ENCODE results near the gene TNRC6B.

The TNRC6B gene, protein sequence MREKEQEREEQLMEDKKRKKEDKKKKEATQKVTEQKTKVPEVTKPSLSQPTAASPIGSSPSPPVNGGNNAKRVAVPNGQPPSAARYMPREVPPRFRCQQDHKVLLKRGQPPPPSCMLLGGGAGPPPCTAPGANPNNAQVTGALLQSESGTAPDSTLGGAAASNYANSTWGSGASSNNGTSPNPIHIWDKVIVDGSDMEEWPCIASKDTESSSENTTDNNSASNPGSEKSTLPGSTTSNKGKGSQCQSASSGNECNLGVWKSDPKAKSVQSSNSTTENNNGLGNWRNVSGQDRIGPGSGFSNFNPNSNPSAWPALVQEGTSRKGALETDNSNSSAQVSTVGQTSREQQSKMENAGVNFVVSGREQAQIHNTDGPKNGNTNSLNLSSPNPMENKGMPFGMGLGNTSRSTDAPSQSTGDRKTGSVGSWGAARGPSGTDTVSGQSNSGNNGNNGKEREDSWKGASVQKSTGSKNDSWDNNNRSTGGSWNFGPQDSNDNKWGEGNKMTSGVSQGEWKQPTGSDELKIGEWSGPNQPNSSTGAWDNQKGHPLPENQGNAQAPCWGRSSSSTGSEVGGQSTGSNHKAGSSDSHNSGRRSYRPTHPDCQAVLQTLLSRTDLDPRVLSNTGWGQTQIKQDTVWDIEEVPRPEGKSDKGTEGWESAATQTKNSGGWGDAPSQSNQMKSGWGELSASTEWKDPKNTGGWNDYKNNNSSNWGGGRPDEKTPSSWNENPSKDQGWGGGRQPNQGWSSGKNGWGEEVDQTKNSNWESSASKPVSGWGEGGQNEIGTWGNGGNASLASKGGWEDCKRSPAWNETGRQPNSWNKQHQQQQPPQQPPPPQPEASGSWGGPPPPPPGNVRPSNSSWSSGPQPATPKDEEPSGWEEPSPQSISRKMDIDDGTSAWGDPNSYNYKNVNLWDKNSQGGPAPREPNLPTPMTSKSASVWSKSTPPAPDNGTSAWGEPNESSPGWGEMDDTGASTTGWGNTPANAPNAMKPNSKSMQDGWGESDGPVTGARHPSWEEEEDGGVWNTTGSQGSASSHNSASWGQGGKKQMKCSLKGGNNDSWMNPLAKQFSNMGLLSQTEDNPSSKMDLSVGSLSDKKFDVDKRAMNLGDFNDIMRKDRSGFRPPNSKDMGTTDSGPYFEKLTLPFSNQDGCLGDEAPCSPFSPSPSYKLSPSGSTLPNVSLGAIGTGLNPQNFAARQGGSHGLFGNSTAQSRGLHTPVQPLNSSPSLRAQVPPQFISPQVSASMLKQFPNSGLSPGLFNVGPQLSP (N-terminal part only)

GRCh38 chr22:40177738-40178416 lies at the start of gene TNRC6B:
TNRC6B (plus strand) TSS chr22:40177925; CDS start chr22:40178136, 211 bp downstream.
- Histone ChIP-seq H3K27ac (ENCODE audit: low read length) (peak within 1 kb of the TSS; percentile 82), H3K79me2 (ENCODE audit: low read length) (peaks cover 50% of the 10 kb centered on the region), H4K20me1 (ENCODE audit: insufficient read depth, low read length) (peaks cover 30% of the 10 kb centered on the region; the same call in 1 of the 2 replicates), H3K9ac (ENCODE audit: low read length) (peak within 1 kb of the TSS; percentile 97), H3K36me3 (replicated peaks; ENCODE audit: low read depth, low read length) (no peaks in the 10 kb centered on the region), H2AFZ (ENCODE audit: low read depth, low read length) (peak within 1 kb of the TSS; percentile 22), H3K4me1 (ENCODE audit: low read length) (peaks cover 28% of the 10 kb centered on the region), H3K4me2 (ENCODE audit: low read length) (peak within 1 kb of the TSS; percentile 97), H3K9me3 (ENCODE audit: insufficient read depth, low read length) (no peaks in the 10 kb centered on the region), H3K27me3 (ENCODE audit: low read depth, low read length) (no peaks in the 10 kb centered on the region), H3K4me3 (ENCODE audit: low read length) (peak within 1 kb of the TSS; percentile 80)
- TF ChIP-seq EZH2phosphoT487 (IDR thresholded peaks at IDR 0.05; ENCODE audit: low read depth) (no peak), CTCF (IDR thresholded peaks at IDR 0.05; ENCODE audit: low read depth, low read length) (no peak)

DNA sequence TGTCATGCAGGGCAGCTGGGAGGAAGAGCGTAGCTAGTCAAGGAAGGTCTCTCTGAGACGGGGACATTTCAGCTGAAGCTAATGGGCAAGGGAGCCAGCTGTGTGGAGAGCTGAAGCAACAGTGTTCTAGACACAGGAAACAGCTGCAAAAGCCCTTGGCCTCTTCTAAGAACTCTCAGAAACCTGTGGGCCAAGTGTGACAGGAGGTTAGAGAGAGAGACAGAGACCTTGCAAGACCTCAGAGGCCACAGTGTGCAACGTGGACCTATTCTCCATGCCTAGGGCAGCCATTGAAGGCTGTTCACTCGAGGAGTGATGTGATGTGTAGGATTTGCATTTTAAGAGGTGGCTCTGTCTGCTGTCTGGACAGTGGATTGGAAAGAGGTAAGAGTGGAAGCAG lies 48.7 kb upstream of the TNRC6B start:
- Histone ChIP-seq H3K4me1 (ENCODE audit: low read length) (no peaks in the 10 kb centered on the region), H3K4me2 (ENCODE audit: low read length) (no peak overlapping the region), H4K20me1 (ENCODE audit: insufficient read depth, low read length) (0 out of 2 replicates have a peak, but pooled peaks cover 3% of the 10 kb centered on the region), H3K9ac (ENCODE audit: low read length) (no peak overlapping the region), H3K27ac (ENCODE audit: low read length) (no peak overlapping the region), H3K9me3 (ENCODE audit: insufficient read depth, low read length) (no peaks in the 10 kb centered on the region), H3K36me3 (replicated peaks; ENCODE audit: low read depth, low read length) (peaks cover 4% of the 10 kb centered on the region), H3K27me3 (ENCODE audit: low read depth, low read length) (no peaks in the 10 kb centered on the region), H3K4me3 (ENCODE audit: low read length) (no peak overlapping the region), H2AFZ (ENCODE audit: low read depth, low read length) (no peak overlapping the region), H3K79me2 (ENCODE audit: low read length) (no peaks in the 10 kb centered on the region)
- TF ChIP-seq EZH2phosphoT487 (IDR thresholded peaks at IDR 0.05; ENCODE audit: low read depth), result no peak
- no peak for TF ChIP-seq CTCF (IDR thresholded peaks at IDR 0.05; ENCODE audit: low read depth, low read length)

GRCh38 chr22:40137132-40137531 lies 40.6 kb upstream of the TNRC6B start:
- Histone ChIP-seq H3K27ac (ENCODE audit: low read length) (no peak overlapping the region), H3K79me2 (ENCODE audit: low read length) (no peaks in the 10 kb centered on the region), H3K36me3 (replicated peaks; ENCODE audit: low read depth, low read length) (no peaks in the 10 kb centered on the region), H3K4me2 (ENCODE audit: low read length) (no peak overlapping the region), H3K4me1 (ENCODE audit: low read length) (no peaks in the 10 kb centered on the region), H2AFZ (ENCODE audit: low read depth, low read length) (no peak overlapping the region), H3K9me3 (ENCODE audit: insufficient read depth, low read length) (no peaks in the 10 kb centered on the region), H4K20me1 (ENCODE audit: insufficient read depth, low read length) (no peaks in the 10 kb centered on the region), H3K4me3 (ENCODE audit: low read length) (no peak overlapping the region), H3K9ac (ENCODE audit: low read length) (no peak overlapping the region), H3K27me3 (ENCODE audit: low read depth, low read length) (no peaks in the 10 kb centered on the region)
- no peak for TF ChIP-seq CTCF (IDR thresholded peaks at IDR 0.05; ENCODE audit: low read depth, low read length)
- no peak for TF ChIP-seq EZH2phosphoT487 (IDR thresholded peaks at IDR 0.05; ENCODE audit: low read depth)
